Stimulated activated CD8-positive, alpha-beta memory T cell treated with anti-CD3 and anti-CD28 coated beads, Interleukin-4, amount 100 ng/mL, for 48 hours (primary cell): ENCODE results near the gene FGFR4.

ENCODE experiments used
- DNase-seq: peaks from one replicate; pipeline ENCODE4 v3.0.0-alpha.2; 2020

Gene FGFR4

DNA sequence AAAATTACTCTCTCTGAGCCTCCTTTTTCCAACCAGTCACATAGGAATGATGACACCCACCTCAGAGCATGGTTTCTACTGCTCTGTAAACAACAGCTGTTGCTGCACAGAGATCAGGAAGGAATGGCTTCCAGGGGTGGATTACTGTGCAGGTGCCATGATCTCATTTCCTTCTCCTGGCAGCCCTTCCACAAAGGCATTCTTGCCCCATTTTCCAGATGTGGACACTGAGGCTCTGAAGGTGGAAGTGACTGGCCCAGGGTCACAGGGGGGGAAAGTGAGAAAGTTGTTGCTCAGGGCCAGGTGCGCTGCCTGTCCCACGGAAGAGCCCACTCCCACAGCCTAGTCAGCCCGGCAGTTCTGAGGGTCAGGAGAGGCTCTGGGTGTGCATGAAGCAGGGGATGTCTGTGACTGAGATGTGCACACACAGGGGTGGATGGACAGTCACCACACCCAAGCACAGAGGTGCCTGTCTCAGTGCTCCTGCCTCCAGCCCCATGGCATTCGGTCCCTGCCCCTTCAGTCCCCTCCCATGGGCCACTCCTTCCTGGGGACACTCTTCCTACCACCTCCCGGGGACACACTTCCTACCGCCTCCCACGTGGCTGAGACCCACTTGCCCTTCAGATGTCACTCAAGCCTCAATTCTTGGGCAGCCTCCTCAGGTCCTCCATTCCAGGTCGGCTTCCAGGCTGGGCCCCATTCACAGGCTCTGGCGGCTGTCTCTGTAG is 17.0 kb downstream of the FGFR4 start:
- DNase-seq, result no peak

DNA sequence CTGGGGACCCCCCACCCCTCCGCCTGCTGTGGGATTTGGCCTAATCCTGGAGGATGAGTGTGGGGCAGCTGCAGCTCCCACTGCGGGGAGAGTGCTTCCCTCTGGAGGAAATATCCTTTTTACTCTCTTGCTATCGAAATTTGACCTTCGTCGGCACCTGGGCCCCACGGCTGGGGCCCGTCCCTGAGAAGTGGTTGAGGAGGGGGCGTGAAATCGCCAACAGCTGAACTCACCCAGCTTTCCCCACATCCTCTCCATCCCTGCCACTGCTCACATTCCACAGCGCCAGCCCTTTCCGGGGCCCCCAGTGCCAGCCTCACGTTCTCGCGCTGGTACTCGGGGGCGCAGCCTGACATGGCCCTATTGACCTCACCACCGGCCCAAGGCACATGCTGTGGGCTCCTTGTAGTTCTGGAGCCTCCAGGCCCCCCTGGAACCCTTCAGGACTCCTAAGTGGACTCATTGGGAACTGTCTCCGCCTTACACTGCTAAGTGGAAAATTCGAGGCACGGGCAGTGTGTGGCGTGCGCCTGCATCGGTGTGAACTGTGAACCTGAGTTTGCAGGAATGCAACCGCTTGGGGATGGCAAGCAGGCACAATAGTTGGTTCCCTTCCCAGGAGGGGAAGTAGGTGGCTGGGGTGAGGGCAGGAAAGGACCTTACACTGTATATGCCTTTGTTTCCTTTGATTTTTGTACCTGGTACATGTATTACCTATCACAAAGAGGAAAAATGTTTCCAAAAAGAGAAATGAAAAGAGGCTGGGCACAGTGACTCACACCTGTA is 19.2 kb downstream of the FGFR4 start:
- no peak for DNase-seq

DNA sequence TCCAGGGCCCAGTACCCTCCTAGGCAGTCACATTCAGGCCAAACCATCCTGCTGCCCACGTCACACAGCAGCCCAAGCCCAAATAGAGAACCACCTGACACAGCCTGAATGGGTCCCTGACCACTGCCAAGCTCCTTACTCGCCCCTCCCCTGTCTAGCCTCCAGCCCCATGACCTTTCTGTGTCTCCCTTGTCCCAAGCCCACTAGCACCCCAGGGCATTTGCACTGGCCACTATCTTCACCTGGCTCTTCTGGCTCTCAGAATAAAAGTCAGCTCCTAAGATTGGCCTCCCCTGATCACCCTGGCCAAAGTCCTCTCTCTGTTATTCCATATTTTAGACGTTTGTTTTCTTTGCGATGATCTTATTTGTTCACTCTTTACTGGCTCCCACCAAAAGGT is 20.4 kb downstream of the FGFR4 start:
- no peak for DNase-seq

DNA sequence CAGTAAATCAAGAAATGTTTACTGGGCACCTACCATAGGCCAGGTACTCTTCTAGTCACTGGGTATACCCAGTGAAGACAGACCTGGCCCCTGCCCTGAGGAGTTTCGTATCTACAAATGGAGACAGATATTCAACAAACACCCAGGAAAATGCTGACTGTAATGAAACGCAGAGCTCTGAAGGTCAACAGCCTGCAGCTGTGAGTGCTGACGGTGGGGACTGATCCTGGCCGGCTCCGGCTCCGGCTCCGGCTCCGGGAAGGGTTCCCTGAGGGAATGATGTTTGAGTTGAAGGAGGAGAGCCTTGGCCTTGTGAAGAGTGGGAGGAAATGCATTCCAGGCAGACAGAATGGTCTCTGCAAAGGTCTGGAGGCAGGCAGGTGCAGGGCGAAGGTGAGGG is 23.1 kb downstream of the FGFR4 start:
- no peak for DNase-seq

DNA sequence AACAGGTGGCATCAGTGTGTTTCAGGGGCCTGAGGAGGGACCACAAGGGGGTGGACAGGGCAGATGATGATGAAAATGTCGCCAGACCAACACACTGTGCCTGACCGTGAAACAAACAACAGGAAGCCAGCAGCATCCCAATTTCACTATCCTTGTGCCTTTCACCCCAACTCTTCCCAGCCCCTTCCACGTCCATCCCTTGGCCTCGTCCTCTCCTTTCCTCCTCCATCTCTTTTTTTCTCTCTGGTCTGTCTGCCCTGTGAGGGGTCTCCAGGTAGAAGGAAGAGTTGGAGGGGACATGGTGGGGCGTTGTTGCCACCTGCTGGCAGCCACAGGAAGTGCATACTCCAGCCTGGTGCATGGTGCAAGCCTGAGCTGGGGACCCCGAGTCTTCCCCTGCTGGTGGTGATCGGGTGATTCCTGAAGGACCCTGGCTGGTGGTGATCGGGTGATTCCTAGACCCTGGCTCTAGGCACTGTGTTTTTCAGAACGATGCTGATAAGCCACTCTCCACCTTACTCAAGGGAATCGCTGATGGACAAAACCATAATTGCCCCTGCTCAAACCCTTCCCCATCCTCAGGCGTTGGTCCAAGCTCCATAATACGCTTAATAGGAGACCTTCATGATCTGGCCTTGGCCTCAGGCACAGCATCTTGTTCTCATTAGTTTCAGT is 25.1 kb downstream of the FGFR4 start:
- DNase-seq, result peak; percentile 84

DNA sequence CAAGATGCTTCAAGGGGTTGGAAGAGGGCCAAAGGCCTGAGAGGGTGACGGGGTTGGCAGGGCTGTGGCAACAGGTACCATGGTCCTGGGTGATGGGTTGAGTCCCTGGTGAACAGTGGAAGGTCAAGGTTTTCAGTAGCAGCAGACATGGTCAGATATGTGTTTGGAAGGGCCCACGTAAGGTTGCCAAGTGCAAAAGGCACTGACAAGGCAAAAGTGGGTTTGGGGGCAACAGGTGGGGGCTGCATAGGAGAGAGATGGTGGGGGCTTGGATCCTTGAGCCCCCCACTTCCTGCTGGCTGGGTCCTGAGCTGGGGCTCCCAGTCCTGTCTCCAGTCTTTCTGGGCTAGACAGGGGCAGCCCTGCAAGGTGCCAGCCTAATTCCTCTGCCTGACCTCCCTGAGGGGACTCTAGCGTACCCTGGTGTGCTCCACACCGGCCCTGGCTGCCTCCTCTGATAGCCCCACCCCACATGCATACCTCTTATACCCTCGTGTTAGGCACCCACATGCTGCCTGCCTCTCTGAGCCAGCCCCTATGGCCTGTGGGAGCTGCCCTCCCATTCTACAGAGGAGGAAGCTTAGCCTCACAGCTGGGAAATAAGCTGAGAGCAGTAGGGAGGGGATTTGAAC is 26.0 kb downstream of the FGFR4 start:
- no peak for DNase-seq

DNA sequence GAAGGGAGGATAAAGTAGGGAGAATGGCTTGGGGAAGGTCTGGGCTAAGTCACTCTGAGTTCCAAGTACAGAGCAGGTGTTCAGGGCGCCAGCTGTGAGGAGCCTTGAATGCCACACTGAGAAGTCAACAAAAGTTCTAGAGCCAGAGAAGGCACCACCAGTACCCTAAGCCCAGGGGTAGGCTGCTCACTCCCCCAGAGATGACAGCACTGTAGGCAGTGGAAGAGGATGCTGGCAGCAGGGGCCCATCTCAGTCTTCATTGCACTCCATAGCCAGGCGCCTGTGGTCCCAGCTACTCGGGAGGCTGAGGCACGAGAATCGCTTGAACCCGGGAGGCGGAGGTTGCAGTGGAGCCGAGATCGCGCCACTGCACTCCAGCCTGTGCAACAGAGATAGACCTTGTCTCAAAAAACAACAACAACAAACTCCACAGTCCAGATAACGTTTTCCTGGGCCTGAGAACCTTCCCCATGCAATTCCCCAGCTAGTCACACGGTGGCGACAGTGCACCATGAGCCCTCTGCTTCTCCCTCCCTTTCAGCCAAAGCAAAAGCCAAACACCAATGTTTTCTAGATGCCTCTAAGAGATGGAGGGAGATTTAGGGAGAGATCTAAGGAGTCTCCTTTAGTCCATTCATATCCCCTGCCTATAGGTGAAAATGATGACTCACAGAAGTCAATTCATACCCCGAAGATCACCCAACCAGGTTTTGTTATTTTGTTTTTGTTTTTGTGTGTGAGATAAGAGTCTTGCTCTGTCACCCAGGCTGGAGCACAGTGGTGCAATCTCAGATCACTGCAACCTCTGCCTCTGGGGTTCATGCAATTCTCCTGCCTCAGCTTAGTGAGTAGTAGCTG is 27.1 kb downstream of the FGFR4 start:
- peak; percentile 90 for DNase-seq

DNA sequence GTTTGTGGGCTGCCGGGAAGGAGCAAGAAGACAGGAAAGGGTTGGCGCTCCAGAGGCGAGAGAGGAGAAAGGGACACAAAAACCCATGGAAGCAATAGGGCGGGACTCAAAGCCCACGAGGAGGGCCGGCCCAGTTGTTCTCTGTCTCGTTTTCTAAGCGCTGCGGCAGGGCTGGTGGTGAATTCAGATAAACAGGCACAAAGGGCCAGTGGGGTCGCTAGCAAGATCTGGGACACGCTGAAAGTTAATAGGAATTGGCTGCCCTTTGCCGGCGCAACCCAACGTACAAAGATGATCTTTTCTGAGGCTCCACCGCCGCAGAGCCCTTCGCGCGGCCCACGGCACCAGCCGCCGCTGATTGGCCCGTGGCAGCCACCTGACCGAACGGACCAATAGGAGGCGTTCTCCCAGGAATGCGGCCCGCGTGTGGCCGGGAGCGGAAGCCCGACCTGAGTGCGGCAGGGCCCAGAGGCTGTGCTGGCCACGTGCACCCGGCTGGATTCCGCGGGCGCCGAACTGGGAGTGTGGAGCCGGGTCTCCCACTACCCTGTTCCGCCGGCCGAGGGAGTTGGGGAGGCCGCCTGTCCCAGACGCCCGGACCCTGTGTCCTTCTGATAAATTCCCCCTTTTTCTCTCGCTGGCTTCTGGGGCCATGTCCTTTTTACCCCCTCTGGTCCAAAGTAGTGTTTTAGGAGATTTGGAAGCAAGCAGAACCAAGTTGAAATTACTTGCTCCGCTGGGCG is 30.1 kb downstream of the FGFR4 start:
- peak; percentile 90 for DNase-seq

DNA sequence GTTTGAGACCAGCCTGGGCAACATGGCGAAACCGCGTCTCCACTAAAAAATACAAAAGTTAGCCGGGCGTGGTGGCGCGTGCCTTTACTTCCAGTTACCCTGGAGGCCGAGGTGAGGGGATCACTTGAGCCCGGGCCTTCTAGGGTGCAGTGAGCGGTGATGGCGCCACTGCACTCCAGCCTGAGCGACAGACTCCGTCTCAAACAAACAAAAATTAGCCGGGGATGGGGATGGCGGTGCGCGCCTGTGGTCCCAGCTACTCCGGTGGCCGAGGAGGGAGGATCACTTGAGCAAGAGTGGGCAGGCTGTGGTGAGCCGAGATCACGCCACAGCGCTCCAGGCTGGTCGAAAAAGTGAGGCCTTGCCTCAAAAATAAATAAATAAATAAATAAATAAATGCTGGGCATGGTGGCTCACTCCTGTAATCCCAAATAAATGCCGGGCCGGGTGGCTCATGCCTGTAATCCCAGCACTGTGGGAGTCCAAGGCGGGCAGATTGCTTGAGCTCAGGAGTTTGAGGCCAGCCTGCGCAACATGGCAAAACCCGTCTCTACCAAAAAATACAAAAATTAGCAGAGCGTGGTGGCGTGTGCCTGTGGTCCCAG is 30.8 kb downstream of the FGFR4 start:
- DNase-seq, result no peak

DNA sequence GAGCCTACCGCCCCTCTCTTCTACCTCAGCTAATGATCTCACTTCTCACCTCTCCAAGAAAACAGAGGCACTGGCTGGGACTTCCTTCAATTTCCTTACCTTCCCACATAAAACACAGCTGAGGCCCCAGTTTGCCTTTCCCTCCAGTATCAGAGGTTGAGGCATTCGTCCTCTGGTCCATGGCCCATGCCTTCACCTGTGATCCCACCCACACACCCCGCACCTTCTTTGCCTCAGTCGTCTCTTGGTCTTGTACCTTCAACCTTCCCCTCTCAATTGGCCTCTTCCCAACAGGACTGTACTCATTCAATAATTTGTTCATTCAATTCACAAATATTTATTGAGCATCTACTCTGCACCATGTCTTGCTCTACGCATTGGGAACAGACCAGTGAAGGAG is 35.9 kb downstream of the FGFR4 start:
- no peak for DNase-seq

DNA sequence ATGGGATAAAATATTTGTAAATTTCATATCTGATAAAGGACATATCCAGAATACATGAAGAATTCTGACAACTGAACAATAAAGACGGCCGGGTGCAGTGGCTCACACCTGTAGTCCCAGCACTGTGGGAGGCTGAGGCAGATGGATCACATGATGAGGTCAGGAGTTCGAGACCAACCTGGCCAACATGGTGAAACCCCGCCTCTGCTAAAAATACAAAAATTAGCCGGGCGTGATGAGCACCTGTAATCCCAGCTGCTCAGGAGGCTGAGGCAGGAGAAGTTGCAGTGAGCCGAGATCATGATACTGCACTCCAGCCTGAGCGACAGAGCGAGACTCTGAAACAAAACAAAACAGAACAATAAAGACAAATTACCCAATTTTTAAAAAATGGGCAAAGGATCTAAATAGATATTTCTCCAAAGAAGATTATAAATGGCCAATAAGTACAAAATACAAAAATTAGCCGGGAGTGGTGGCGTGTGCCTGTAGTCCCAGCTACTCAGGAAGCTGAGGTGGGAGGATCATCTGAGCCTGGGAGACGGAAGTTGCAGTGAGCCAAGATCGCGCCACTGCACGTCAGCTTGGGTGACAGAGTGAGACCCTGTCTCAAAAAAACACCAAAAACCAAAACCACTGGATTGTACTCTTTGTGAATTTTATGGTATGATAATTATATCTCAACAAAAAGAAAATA is 37.2 kb downstream of the FGFR4 start:
- no peak for DNase-seq

DNA sequence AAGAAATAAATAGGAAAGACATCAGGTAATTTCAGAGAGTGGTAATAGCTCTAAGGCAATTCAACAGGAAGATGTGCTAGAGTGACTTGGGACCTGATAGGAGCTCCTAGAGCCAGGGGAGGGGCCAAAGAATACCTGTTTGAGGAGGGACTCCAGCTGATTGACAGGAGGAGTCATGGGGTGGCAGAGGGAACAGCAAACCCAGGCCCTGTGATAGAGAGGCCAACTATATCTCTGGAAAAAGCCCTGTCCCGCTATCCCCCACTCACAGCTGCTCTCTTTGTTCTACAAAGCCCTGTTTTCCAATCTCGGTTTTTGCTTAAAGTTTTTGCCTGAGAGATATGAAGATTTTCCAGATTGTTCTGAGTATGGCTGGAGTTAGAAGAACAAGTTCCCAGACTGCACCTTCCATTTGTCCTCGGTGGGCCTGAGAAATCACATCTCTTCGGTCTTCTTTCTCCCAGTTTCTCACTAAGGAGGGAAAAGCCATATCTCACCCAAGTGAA is 37.8 kb downstream of the FGFR4 start:
- DNase-seq, result no peak

DNA sequence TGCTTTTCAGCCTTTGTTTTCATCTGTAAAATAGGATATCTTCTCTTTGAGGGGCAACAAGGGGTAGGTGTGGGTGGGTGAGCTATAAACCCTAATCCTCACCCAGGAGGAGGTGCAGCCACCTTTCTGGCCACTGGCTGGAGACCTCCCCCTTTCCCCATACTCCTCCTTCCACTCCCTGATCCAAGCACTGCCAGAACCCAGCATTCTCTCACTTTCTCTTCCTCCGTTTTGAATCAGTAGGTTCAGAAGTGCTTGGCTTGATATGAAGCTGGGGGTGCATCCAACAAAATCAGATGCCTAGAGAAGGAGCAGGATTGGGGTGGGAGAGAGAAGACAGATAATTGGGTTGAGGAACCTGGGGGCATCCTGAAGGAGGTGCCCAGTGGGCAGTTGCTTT is 40.1 kb downstream of the FGFR4 start:
- no peak for DNase-seq

DNA sequence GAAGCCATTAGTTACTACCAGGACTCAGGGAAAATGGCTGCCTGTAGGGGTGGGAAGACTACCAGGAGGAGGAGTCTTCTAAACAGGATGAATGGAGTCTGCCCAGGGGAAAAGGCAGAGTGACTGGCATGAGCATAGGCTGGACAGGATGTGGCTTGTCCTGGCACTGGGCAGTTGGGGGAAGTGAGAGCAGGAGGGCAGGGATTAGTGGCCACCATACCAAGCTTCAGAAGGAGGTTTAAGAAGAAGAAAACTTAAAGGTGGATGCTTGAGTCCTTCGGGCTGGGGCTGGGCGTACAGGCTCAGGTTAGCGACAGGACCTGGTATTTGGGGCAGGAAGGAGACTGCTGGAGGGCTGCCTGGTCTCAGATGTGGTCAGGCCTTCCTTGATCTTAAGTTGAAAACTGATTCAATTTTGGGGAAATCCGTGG is 41.9 kb downstream of the FGFR4 start:
- peak; percentile 28 for DNase-seq

DNA sequence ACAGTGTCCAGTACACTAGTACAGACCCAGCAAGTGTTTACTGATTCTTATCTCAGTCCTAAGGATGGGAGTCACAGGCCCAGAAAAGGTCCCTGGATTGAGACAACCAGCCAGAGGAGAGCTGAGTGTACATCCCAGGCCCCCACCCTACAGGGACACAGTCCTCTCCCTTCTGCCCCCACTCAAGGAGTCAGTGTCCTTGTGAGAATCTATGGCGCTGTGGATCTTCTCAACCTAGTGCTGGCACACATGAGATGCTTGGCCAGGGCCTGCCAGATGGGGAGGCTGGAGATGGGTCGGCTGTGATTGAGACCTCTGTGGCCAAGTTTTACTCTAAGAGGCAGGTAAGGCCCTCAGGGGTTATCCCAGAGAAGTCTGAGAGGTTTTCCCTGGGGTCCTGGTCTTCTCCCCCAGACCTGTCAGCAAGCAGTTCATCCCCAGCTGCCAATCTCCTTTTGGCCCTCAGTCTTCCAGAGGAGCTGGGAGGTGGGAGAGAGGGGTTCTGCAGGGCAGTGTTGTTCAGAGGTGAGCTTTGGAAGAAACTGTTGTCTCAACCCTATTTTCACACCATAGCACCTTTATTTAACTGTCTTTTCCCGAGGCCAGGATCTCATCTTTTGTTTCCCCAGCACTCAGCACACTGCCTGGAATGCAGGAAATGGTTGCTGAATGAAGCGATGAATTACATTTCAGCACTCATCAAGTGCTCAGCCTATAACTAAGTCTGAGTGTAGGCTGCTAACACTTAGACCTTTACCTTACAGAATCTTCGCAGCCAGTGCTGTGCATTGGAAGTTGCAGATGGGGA is 43.7 kb downstream of the FGFR4 start:
- DNase-seq, result no peak

DNA sequence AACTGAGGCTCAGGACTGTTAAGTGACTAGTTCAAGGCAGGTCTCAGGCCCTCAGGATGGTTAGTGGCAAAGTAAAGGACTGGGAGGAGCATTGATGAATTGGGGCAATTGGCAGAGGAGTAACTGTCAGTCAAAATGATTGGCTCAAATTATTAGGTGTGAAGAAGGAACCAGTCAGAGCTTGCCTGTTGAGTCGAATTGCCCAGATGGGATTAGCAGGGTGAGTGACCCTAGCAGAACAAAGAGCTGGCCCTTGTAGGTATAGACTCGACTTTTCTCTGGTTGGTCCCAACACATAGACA is 44.3 kb downstream of the FGFR4 start:
- DNase-seq, result no peak

DNA sequence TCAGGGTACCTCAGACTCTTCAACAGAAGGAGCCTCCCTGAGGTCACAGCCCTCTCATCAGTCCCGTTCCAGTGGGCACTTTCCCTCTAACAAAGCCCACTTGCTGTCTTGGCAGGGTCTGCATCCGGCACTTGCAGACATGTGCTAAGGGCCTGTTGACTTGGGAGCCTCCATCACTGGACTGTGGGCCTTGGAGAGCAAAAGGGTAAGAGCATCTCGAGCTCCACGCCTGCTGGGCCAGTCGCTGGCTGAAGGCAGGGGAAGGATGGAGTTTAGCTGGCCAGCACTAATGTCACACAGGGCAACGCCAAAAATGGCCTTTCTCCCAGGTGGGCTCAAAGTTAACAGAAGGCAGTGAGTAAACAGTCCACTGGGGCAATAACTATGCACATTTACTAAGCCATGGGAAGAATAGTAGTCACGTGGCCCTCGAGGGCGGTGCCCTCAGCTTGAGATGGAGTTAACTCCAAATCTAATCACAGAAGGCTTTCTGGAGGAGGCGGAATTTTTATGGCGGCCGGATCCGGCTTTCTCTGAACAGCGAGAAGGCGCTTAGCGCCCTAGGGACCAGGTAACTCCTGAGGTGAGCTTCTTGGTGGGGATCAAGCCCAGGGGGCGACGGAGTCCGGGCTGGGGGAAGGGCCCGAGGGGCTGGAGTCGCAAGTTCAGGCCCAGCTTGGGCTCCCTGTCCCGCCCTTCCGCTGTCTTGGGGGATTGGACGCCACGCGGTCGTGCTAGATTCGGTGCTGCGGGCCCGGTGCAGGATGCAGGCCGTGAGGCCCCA is 44.8 kb downstream of the FGFR4 start:
- DNase-seq, result no peak

DNA sequence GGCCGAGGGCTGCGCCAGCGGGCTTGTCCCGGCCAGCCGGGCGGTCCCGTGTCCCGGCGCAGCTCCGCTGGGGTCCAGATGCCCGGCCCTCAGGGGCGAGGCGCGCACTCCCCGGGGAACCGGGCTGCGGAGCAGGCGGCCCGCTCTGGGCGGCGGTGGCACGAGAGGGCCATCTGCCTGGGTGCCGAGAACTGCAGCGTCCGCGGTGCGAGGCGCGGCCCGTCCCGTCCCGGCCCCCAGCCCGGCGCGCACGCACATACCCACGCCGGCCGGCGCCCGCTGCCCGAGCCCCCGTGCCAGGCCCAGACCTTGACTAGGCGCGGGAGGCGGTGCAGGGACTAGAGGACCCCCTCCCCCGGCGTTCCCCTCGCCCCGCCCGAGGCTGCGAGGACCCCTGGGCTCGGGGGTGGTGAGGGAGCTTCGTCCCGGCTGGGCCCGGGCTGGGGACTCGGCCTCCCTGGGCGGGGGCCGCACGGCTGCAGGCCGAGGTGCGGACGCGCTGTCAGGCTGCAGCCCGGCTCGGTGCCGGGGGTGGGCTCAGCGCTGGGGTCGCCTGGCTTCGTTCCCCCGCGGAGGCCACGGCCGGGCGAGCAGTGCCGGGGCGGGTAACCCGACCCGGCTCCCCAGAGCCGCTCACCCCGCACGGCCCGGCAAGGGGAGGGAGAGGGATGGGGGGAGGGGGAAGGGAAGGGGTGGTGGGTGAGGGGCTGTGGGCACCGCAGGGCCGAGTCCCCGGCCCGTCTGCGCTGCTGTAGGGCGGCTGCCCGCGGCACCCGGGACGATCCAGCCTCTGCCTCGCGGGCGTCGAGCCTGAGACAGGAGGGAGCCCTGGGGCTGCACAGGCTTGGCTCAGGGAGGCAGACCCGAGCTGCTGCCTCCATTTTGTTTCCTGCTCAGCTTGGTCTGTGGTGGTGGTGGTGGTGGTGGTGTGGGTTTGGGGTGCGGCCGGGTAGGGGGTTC is 45.7 kb downstream of the FGFR4 start:
- DNase-seq, result no peak
